ENCODE results near the gene HYLS1. TPM values are rescaled to one million over a fixed set of nuclear protein-coding genes. Genes with fewer than 3 reads are reported as not detected.

HYLS1 gene
- total RNA-seq, 1 experiment from 2014 or later = 8.6 TPM

GRCh38 chr11:125842321-125842948 is 45.0 kb upstream of the HYLS1 start:
- no peak overlapping the region for H2BK120ac ChIP-seq (ENCODE audit: low read depth, low read length, poor library complexity, severe bottlenecking)
- H3T11ph ChIP-seq (ENCODE audit: low read length) = no peak overlapping the region
- H2AFZ ChIP-seq (ENCODE audit: low read length) = no peak overlapping the region
- no peak overlapping the region for H3K23ac ChIP-seq (ENCODE audit: insufficient read length, low read depth, low read length)
- H2BK20ac ChIP-seq (ENCODE audit: low read depth, low read length, poor library complexity, severe bottlenecking) = peak overlapping the region; percentile 26
- H3K27me3 Mint-ChIP-seq (ENCODE audit: low read depth) = peaks cover 2% of the 10 kb centered on the region
- no peak overlapping the region for H2BK15ac ChIP-seq (ENCODE audit: low read depth, low read length)
- H3K18ac ChIP-seq (ENCODE audit: insufficient read length, low read depth, low read length) = no peak overlapping the region
- H4K91ac ChIP-seq (ENCODE audit: insufficient read length, low read depth, low read length) = no peak overlapping the region
- no peaks in the 10 kb centered on the region for H4K20me1 ChIP-seq (ENCODE audit: control insufficient read depth, insufficient read depth, insufficient read length)
- H3K4me3 Mint-ChIP-seq = no peak overlapping the region
- H3K79me1 ChIP-seq (ENCODE audit: insufficient read depth, low read depth, low read length, poor library complexity, severe bottlenecking) = no peaks in the 10 kb centered on the region
- peaks cover 7 to 11% of the 10 kb centered on the region in 2 experiments for H3K4me1 Mint-ChIP-seq
- no peaks in the 10 kb centered on the region for H3K27me3 ChIP-seq (ENCODE audit: insufficient read depth, low read length)
- no peak overlapping the region for H3K9ac ChIP-seq (ENCODE audit: extremely low read depth, insufficient read length, low read length)
- H3K4me1 ChIP-seq (ENCODE audit: insufficient read depth, low read length) = no peaks in the 10 kb centered on the region
- TF ChIP-seq CTCF (conservative IDR thresholded peaks at IDR 0.05) = no peak
- peak overlapping the region in 2 of 3 experiments; percentile 6 to 40; a peak in 2 of 7 replicates for H3K27ac Mint-ChIP-seq
- no peak overlapping the region for H3K56ac ChIP-seq (ENCODE audit: insufficient read length, low read depth, low read length)
- no peak overlapping the region for H4K5ac ChIP-seq (ENCODE audit: insufficient read length, low read depth, low read length)
- H3K4me2 ChIP-seq (ENCODE audit: insufficient read depth, insufficient read length, low read length) = no peak overlapping the region
- WGBS (ENCODE audit: extremely low coverage, insufficient read length, low lambda C conversion rate) = no CpG with 5 or more reads among the region's 3 CpGs
- no peaks in the 10 kb centered on the region for H3K79me2 ChIP-seq (ENCODE audit: insufficient read depth, low read length)
- no peak overlapping the region for H4K8ac ChIP-seq (replicated peaks; ENCODE audit: insufficient read length, low read depth, low read length)
- H3K14ac ChIP-seq (ENCODE audit: insufficient read depth, low read length) = no peak overlapping the region
- DNase-seq = no peak
- H2BK12ac ChIP-seq (ENCODE audit: insufficient read length, low read depth, low read length) = no peak overlapping the region
- H3K27ac ChIP-seq (ENCODE audit: insufficient read length, low read depth, low read length) = no peak overlapping the region
- no peak overlapping the region for H3K4ac ChIP-seq (ENCODE audit: low read depth, low read length)
- H3K9me3 Mint-ChIP-seq = peaks cover 17 to 23% of the 10 kb centered on the region in 2 experiments
- no peak overlapping the region for H2BK5ac ChIP-seq (ENCODE audit: insufficient read length, low read length)
- H3K36me3 Mint-ChIP-seq (ENCODE audit: insufficient read depth in 1 of 3, low read depth in 3 of 3) = peaks cover 6 to 18% (median 13%) of the 10 kb centered on the region in 3 experiments; a peak in 5 of 7 replicates
- H2AK5ac ChIP-seq (ENCODE audit: insufficient read length, low read length) = no peak overlapping the region
- no peaks in the 10 kb centered on the region for H3K23me2 ChIP-seq (ENCODE audit: insufficient read length, low read depth, low read length, poor library complexity, severe bottlenecking)
- H3K9me3 ChIP-seq (ENCODE audit: control insufficient read depth, low read depth, low read length) = no peaks in the 10 kb centered on the region

Data from H9 (cell line).